Measurements from ENCODE around the gene TMEM266.

Gene TMEM266

DNA sequence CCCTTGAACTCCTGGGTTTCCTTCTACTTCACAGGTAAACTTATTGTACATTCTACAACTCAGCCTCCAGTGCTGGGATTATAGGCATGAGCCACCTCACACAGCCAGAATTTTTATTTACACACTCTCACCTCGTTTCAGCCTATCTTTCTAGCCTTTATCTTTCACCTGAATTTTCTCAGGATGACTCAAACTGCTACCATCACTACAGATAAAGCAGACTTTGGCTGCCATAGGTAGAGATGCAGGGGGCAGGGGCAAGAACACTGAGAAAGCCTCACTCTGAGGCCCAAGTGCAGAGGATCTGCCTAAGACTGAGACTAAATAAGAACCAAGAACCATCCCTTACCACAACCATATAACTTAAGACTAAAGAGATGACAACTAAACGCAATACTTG, 192.5 kb downstream of the TMEM266 start:
- no peak for DNase-seq

DNA sequence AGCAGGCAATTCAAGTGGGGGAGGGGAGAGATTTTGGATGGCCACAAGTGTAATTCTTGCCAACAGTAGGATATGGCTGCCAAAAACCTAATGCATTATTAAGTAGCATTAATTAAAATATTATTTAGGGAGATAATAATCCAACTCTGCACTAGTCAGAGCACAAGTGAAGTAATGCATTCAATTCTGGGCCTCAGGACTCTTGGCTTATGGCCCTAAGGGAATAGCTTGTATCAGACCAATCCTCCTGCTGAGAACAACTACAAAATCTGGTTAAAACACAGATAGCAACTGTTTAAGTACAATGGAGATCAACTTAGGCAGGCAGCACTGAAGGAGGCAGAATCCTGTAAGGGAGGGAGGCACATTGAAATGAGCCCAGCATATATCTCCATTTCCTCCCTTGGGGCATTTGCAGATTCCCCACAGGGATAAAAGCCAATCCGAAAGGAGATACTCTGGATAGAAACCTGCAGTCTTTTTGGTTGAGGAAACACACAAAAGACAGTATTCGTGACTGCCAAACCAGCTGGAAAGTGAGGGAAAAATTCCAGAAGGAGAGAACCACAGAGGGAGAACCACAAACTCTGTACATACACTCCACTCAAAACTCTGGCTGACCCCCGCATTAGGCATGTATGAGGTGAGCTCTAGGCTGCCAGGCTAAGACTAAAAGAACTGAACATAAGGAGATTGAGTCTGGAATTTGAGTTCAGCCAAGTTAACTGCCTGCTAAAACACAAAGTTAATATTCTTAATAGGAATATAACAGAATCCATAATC, 194.1 kb downstream of the TMEM266 start:
- no peak for DNase-seq

Measured in stimulated activated CD4-positive, alpha-beta T cell treated with anti-CD3 and anti-CD28 coated beads, Interleukin-15, amount 100 ng/mL, for 24 hours (primary cell).